Suprapubic skin (tissue), 3 donors: Measurements from ENCODE around the gene ISM1.

Source experiments
- CTCF ChIP-seq, 2 donors: fragments of 200-600 bp in 1 of 2; fragments of 450-650 bp in 1 of 2; sonication (generic) in 1 of 2; IDR thresholded peaks; one replicate each; pipeline ENCODE4 v1.5.1; 2016 to 2019; ENCODE audit warnings: antibody characterized with exemption in 2 of 2, mild to moderate bottlenecking in 1 of 2, moderate library complexity in 1 of 2
- EP300 ChIP-seq: sonication (generic); formaldehyde crosslinking; IDR thresholded peaks from one replicate; pipeline ENCODE4 v1.6.1; 2017; ENCODE audit warnings: antibody characterized with exemption

DNA sequence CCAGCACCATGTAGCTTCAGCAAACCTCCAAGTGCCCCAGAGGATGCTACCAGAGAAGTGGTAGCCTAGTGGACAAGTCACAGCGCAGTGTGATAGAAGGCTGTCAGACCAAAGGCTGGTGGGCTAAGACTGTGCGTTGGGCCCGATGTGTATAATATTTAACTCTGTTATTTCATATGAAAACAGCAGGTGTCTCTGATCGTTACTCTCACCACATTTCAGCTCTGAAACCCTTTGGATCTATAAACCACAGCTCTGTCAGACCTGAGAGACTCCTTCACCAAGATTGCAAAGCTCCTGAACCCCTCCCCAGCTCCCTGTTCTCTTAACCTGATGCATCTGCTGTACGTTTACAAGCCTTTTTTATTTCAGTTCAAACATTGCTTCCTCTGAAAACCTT is 43.8 kb downstream of the ISM1 start:
- TF ChIP-seq CTCF (IDR thresholded peaks at IDR 0.05) (no peak), EP300 (no peak)
